HEK293 (cell line): ENCODE measurements around the gene PROK1.

ENCODE experiments used
- FEZF1 ChIP-seq: fragments of 450-650 bp; formaldehyde crosslinking; IDR thresholded peaks from 2 replicates; pipeline ENCODE4 v1.5.1; 2016; ENCODE audit warnings: missing biosample characterization, missing genetic modification characterization
- RBAK ChIP-seq: fragments of 450-650 bp; formaldehyde crosslinking; IDR thresholded peaks from 2 replicates; pipeline ENCODE4 v1.5.1; 2016; ENCODE audit warnings: missing biosample characterization, missing genetic modification characterization
- SCRT2 ChIP-seq: fragments of 450-650 bp; formaldehyde crosslinking; IDR thresholded peaks from 2 replicates; pipeline ENCODE4 v1.5.1; 2016; ENCODE audit warnings: missing biosample characterization, missing genetic modification characterization
- ZNF274 ChIP-seq, 2 experiments: fragments of 200-500 bp in 1 of 2; fragments of 450-650 bp in 1 of 2; sonication (Bioruptor generic) in 1 of 2; formaldehyde crosslinking in 1 of 2; IDR thresholded peaks; 2 replicates each; pipeline versions ENCODE4 v1.5.1 to v1.6.1; 2014 to 2016; ENCODE audit warnings: borderline replicate concordance in 1 of 2, inconsistent platforms in 1 of 2, low read length in 1 of 2, missing biosample characterization in 1 of 2, missing genetic modification characterization in 1 of 2
- ZNF391 ChIP-seq: fragments of 450-650 bp; formaldehyde crosslinking; IDR thresholded peaks from 2 replicates; pipeline ENCODE4 v1.5.1; 2016; ENCODE audit warnings: low read depth, missing biosample characterization, missing genetic modification characterization, borderline replicate concordance
- ZNF624 ChIP-seq: fragments of 450-650 bp; formaldehyde crosslinking; IDR thresholded peaks from 2 replicates; pipeline ENCODE4 v1.5.1; 2017; ENCODE audit warnings: missing biosample characterization, missing genetic modification characterization
- TF ChIP-seq, protein P1 (sequence below): fragments of 450-650 bp; formaldehyde crosslinking; IDR thresholded peaks from 2 replicates; pipeline ENCODE4 v1.5.1; 2016; ENCODE audit warnings: missing biosample characterization, missing genetic modification characterization
- TF ChIP-seq, protein P2 (sequence below): fragments of 450-650 bp; formaldehyde crosslinking; IDR thresholded peaks from 2 replicates; pipeline ENCODE4 v1.5.1; 2016; ENCODE audit warnings: missing biosample characterization, missing genetic modification characterization
- TF ChIP-seq, protein P3 (sequence below): fragments of 450-650 bp; formaldehyde crosslinking; IDR thresholded peaks from 2 replicates; pipeline ENCODE4 v1.5.1; 2016; ENCODE audit warnings: missing biosample characterization, missing genetic modification characterization
- TF ChIP-seq, protein P4 (sequence below): fragments of 450-650 bp; formaldehyde crosslinking; IDR thresholded peaks from 2 replicates; pipeline ENCODE4 v1.5.0; 2017; ENCODE audit warnings: missing biosample characterization, missing genetic modification characterization, borderline replicate concordance
- TF ChIP-seq, protein P5 (sequence below): fragments of 450-650 bp; formaldehyde crosslinking; IDR thresholded peaks from 2 replicates; pipeline ENCODE4 v1.5.1; 2016; ENCODE audit warnings: missing biosample characterization, missing genetic modification characterization, low read depth

DNA sequence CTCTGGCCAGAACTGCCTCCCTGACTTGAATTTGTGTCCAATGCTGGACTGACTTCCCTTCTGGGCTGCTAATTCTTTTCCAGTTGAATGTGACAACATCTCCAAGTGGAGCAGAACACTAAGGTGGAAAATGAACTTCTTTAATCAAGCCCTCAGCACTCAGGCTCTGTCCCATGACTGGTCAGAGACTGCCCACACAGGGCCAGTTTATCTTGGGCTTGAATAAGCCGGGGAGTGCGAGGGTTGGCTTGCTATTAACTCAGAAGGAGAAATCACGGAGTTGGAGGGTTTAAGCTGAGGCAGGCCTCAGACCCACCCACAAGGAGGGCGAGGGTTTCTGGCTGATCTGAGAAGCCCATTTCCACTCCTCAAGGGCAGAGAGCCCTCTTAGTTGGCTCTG is 55.6 kb downstream of the PROK1 start:
- TF ChIP-seq ZNF274 (IDR thresholded peaks at IDR 0.05; ENCODE audit: low read length) (no peak), ZNF274 (tag by site-specific recombination; IDR thresholded peaks at IDR 0.05; ENCODE audit: borderline replicate concordance) (no peak), RBAK (tag by site-specific recombination) (no peak), ZNF624 (tag by site-specific recombination) (no peak), ZNF391 (tag by site-specific recombination) (no peak), FEZF1 (no peak), SCRT2 (tag by site-specific recombination) (no peak)
- TF ChIP-seq, protein P1, sequence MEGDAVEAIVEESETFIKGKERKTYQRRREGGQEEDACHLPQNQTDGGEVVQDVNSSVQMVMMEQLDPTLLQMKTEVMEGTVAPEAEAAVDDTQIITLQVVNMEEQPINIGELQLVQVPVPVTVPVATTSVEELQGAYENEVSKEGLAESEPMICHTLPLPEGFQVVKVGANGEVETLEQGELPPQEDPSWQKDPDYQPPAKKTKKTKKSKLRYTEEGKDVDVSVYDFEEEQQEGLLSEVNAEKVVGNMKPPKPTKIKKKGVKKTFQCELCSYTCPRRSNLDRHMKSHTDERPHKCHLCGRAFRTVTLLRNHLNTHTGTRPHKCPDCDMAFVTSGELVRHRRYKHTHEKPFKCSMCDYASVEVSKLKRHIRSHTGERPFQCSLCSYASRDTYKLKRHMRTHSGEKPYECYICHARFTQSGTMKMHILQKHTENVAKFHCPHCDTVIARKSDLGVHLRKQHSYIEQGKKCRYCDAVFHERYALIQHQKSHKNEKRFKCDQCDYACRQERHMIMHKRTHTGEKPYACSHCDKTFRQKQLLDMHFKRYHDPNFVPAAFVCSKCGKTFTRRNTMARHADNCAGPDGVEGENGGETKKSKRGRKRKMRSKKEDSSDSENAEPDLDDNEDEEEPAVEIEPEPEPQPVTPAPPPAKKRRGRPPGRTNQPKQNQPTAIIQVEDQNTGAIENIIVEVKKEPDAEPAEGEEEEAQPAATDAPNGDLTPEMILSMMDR: no peak
- TF ChIP-seq, protein P2, sequence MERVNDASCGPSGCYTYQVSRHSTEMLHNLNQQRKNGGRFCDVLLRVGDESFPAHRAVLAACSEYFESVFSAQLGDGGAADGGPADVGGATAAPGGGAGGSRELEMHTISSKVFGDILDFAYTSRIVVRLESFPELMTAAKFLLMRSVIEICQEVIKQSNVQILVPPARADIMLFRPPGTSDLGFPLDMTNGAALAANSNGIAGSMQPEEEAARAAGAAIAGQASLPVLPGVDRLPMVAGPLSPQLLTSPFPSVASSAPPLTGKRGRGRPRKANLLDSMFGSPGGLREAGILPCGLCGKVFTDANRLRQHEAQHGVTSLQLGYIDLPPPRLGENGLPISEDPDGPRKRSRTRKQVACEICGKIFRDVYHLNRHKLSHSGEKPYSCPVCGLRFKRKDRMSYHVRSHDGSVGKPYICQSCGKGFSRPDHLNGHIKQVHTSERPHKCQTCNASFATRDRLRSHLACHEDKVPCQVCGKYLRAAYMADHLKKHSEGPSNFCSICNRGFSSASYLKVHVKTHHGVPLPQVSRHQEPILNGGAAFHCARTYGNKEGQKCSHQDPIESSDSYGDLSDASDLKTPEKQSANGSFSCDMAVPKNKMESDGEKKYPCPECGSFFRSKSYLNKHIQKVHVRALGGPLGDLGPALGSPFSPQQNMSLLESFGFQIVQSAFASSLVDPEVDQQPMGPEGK (tag by site-specific recombination): no peak
- TF ChIP-seq, protein P3, sequence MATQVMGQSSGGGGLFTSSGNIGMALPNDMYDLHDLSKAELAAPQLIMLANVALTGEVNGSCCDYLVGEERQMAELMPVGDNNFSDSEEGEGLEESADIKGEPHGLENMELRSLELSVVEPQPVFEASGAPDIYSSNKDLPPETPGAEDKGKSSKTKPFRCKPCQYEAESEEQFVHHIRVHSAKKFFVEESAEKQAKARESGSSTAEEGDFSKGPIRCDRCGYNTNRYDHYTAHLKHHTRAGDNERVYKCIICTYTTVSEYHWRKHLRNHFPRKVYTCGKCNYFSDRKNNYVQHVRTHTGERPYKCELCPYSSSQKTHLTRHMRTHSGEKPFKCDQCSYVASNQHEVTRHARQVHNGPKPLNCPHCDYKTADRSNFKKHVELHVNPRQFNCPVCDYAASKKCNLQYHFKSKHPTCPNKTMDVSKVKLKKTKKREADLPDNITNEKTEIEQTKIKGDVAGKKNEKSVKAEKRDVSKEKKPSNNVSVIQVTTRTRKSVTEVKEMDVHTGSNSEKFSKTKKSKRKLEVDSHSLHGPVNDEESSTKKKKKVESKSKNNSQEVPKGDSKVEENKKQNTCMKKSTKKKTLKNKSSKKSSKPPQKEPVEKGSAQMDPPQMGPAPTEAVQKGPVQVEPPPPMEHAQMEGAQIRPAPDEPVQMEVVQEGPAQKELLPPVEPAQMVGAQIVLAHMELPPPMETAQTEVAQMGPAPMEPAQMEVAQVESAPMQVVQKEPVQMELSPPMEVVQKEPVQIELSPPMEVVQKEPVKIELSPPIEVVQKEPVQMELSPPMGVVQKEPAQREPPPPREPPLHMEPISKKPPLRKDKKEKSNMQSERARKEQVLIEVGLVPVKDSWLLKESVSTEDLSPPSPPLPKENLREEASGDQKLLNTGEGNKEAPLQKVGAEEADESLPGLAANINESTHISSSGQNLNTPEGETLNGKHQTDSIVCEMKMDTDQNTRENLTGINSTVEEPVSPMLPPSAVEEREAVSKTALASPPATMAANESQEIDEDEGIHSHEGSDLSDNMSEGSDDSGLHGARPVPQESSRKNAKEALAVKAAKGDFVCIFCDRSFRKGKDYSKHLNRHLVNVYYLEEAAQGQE (tag by site-specific recombination): no peak
- TF ChIP-seq, protein P4, sequence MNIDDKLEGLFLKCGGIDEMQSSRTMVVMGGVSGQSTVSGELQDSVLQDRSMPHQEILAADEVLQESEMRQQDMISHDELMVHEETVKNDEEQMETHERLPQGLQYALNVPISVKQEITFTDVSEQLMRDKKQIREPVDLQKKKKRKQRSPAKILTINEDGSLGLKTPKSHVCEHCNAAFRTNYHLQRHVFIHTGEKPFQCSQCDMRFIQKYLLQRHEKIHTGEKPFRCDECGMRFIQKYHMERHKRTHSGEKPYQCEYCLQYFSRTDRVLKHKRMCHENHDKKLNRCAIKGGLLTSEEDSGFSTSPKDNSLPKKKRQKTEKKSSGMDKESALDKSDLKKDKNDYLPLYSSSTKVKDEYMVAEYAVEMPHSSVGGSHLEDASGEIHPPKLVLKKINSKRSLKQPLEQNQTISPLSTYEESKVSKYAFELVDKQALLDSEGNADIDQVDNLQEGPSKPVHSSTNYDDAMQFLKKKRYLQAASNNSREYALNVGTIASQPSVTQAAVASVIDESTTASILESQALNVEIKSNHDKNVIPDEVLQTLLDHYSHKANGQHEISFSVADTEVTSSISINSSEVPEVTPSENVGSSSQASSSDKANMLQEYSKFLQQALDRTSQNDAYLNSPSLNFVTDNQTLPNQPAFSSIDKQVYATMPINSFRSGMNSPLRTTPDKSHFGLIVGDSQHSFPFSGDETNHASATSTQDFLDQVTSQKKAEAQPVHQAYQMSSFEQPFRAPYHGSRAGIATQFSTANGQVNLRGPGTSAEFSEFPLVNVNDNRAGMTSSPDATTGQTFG: no peak
- TF ChIP-seq, protein P5, sequence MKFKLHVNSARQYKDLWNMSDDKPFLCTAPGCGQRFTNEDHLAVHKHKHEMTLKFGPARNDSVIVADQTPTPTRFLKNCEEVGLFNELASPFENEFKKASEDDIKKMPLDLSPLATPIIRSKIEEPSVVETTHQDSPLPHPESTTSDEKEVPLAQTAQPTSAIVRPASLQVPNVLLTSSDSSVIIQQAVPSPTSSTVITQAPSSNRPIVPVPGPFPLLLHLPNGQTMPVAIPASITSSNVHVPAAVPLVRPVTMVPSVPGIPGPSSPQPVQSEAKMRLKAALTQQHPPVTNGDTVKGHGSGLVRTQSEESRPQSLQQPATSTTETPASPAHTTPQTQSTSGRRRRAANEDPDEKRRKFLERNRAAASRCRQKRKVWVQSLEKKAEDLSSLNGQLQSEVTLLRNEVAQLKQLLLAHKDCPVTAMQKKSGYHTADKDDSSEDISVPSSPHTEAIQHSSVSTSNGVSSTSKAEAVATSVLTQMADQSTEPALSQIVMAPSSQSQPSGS (tag by site-specific recombination): no peak
